Cardiac muscle cell (in vitro differentiated cells and primary cell): ENCODE results near the gene TYRP1. TPM values are rescaled to one million over a fixed set of nuclear protein-coding genes. Genes with fewer than 3 reads are reported as not detected.
A peak's percentile ranks its signal among the peaks of the same experiment; 100 is the strongest.

Source experiments
- DNase-seq, 2 donors: peaks; one replicate each; pipeline versions ENCODE4 v3.0.0 to v3.0.0-alpha.2; 2010 to 2017; ENCODE audit warnings: low read depth in 1 of 2, low spot score in 1 of 2
- H3K27ac ChIP-seq: fragments of 200-600 bp; sonication (generic); 2 replicates; pipeline ENCODE4 v1.5.1; 2016
- H3K27me3 ChIP-seq: fragments of 200-600 bp; sonication (generic); 2 replicates; pipeline ENCODE4 v1.6.0; 2016; ENCODE audit warnings: control low read depth
- H3K36me3 ChIP-seq: fragments of 200-600 bp; sonication (generic); 2 replicates; pipeline ENCODE4 v1.5.1; 2016; ENCODE audit warnings: control low read depth
- H3K4me1 ChIP-seq: fragments of 200-600 bp; sonication (generic); 2 replicates; pipeline ENCODE4 v1.8.1; 2017; ENCODE audit warnings: low read depth, mild to moderate bottlenecking, mixed run types
- H3K4me3 ChIP-seq: fragments of 200-600 bp; sonication (generic); 2 replicates; pipeline ENCODE4 v1.5.1; 2016; ENCODE audit warnings: mild to moderate bottlenecking
- H3K9me3 ChIP-seq: fragments of 200-600 bp; sonication (generic); 2 replicates; pipeline ENCODE4 v1.5.1; 2017; ENCODE audit warnings: low read depth, mild to moderate bottlenecking, control low read depth
- polyA plus RNA-seq: library from polyadenylated mRNA; unstranded; fragments of >200 nt; fragmentation: Nextera tagmentation; extraction: Ambion mirVana; gene quantifications from 2 replicates; pipeline ENCODE4 v1.2.1, GENCODE V29; 2016
- total RNA-seq: library from RNA; depleted of rRNA; stranded (reverse); fragments of >200 nt; gene quantifications from 2 replicates; pipeline ENCODE4 v1.2.3, GENCODE V29; 2016
- TF ChIP-seq, protein P1 (sequence below): IDR thresholded peaks from 2 replicates; pipeline ENCODE4 v1.5.1; 2012; ENCODE audit warnings: low read depth, mild to moderate bottlenecking, low read length

The TYRP1 gene
- total and polyA plus RNA-seq, 2 experiments from 2014 or later = 0.48 to 0.59 TPM

DNA sequence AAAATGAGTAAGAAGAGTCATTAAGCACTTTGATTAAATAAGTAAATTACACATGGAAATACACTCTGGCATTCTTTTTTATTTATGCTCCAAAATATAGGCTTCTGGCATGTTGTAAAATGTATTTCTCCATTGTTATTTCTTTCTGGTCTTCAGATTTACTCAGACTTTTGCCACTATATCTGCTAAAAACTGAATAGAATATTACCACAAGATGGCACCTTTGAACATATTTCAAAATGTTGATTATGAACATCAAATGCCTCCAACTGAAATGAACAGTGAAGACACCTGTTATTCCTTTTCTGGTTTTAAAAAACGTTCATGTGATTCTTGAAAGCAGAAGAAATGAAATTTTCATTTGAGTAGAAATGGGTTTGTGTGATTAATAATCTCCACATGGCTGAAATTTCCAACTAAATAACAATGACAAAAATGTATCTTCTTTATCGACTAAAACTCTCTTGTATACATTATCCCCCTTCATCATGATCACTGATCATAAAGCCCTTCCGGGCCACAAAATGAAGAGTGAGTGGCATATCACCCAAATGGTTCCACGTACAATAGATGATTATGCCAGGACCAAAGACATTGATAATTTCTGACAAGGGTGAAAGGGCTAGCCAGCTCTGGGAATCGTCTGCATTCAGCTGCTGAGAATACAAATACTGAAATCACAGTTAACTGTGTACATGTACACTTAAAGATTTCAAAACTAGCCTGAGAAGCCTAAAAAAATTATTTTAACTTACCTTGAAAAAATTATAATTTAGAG, 23.8 kb downstream of the TYRP1 start:
- Histone ChIP-seq H3K27me3 (no peaks in the 10 kb centered on the region), H3K36me3 (no peaks in the 10 kb centered on the region), H3K4me3 (no peak overlapping the region), H3K4me1 (peaks cover 13% of the 10 kb centered on the region), H3K9me3 (no peaks in the 10 kb centered on the region), H3K27ac (no peak overlapping the region)
- TF ChIP-seq, protein P1, sequence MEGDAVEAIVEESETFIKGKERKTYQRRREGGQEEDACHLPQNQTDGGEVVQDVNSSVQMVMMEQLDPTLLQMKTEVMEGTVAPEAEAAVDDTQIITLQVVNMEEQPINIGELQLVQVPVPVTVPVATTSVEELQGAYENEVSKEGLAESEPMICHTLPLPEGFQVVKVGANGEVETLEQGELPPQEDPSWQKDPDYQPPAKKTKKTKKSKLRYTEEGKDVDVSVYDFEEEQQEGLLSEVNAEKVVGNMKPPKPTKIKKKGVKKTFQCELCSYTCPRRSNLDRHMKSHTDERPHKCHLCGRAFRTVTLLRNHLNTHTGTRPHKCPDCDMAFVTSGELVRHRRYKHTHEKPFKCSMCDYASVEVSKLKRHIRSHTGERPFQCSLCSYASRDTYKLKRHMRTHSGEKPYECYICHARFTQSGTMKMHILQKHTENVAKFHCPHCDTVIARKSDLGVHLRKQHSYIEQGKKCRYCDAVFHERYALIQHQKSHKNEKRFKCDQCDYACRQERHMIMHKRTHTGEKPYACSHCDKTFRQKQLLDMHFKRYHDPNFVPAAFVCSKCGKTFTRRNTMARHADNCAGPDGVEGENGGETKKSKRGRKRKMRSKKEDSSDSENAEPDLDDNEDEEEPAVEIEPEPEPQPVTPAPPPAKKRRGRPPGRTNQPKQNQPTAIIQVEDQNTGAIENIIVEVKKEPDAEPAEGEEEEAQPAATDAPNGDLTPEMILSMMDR = peak; percentile 15
- DNase-seq = no peak

DNA sequence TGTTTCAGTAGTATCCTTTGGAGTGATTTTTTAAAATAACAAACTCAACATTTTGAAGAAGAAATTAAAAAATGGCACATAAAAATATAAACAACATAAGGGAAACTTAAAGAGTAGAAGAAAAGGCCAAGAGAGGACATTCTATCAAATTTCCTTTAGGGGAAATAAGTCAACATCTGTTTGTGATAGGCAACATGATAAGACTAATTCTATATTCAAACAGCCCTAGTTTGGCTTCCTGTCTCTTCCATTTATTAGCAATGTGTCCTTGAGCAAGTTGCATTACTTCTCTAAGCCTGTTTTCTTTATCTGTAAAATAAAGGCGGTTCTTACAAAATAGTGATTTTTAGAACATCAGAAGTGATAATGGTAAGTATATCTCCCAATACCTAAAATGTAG, 24.7 kb downstream of the TYRP1 start:
- Histone ChIP-seq H3K36me3 (no peaks in the 10 kb centered on the region), H3K4me1 (peaks cover 13% of the 10 kb centered on the region), H3K27me3 (no peaks in the 10 kb centered on the region), H3K27ac (no peak overlapping the region), H3K4me3 (no peak overlapping the region), H3K9me3 (no peaks in the 10 kb centered on the region)
- no peak for DNase-seq
- TF ChIP-seq, protein P1 = no peak

DNA sequence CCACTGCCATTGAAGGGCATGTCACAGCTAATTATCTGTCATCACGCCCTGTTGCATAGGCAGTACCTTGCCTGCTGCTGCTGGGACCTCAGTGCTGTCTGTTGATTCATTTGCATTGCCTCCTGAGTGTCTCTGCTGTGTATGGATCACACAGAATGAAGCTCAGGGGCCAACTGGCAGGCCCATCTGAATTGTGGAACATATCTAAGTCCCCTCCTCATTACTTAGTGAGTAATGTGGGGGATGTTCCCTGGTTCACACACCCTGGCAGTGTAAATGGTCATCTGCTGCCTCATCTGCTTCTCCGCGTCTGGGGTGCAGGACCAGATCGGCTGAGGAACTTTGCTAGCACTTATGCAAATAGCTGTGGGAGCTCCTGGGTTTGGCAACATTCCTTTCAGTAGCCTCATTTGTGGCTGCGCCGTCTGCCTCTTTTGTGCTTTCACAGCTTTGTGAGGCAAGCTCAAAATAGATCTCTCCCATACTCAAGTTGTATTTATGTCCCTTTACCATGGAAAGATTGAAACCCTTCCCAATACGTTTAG, 25.4 kb downstream of the TYRP1 start:
- Histone ChIP-seq H3K27me3 (no peaks in the 10 kb centered on the region), H3K27ac (peak overlapping the region; percentile 82), H3K4me3 (no peak overlapping the region), H3K4me1 (peaks cover 13% of the 10 kb centered on the region), H3K9me3 (no peaks in the 10 kb centered on the region), H3K36me3 (no peaks in the 10 kb centered on the region)
- peak; percentile 72 to 78 for DNase-seq
- TF ChIP-seq, protein P1 = no peak

DNA sequence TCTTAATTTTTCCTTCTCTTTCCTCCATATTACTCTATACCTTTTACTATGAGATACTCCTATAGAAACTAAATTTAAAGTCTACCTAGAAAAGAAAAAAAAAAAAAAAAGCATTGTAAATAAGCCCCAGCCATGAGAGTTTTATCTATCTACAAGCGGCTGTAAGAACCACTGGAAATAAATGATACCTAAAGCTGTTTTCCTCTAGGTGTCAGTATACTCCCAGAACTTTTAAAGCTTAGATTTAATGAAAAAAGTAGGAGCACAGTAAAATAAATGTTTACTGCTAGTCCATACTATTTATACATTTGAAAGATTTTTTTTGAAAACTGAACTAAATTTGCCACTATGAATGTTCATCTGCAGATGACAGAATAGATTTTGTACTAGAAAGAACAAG, 26.2 kb downstream of the TYRP1 start:
- no peaks in the 10 kb centered on the region for H3K9me3 ChIP-seq

DNA sequence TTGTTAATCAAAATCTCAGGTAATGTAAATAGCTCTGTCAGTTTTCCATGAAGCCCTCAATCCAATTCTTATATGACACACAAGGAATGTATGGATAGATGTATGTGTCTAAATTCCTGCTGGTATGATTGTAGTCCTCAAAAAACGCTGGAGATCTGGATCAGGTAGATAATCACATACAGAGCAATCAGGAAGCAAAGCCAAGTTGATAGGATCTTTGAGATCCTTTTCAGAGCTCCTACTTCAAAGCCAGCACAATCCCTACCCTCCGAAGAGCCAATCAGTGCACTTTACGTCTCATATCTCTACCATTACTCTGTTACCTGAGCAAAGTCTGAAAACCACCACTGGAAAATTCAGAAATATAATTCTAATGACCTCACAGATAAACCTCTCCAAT, 27.4 kb downstream of the TYRP1 start:
- H3K9me3 ChIP-seq = no peaks in the 10 kb centered on the region
- H3K27ac ChIP-seq = no peak overlapping the region
- H3K4me1 ChIP-seq = peaks cover 13% of the 10 kb centered on the region
- TF ChIP-seq, protein P1 = no peak
- no peak for DNase-seq
- H3K27me3 ChIP-seq = no peaks in the 10 kb centered on the region
- no peak overlapping the region for H3K4me3 ChIP-seq
- no peaks in the 10 kb centered on the region for H3K36me3 ChIP-seq

More for the DNA sequence above, 26.2 kb downstream of the TYRP1 start:
- Histone ChIP-seq H3K27ac (no peak overlapping the region), H3K4me3 (no peak overlapping the region), H3K4me1 (peaks cover 13% of the 10 kb centered on the region), H3K36me3 (no peaks in the 10 kb centered on the region), H3K27me3 (no peaks in the 10 kb centered on the region)
- TF ChIP-seq, protein P1 = peak; percentile 60
- DNase-seq = peak; percentile 26 to 68
